Panc1 (cell line): Measurements from ENCODE around the gene GAREM2. TPM values are rescaled to one million over a fixed set of nuclear protein-coding genes. Genes with fewer than 3 reads are reported as not detected.

Source experiments
- ATAC-seq: fragments of 200-7000 bp; cut with Tn5 transposase; 2 replicates; pipeline ENCODE4 v1.9.1; 2020; ENCODE audit warnings: mild to moderate bottlenecking, moderate library complexity
- BruUV-seq: library from RNA; stranded (reverse); fragments of 400-500 nt; replicated peaks from 2 replicates; lab custom pipeline; 2021; lab: Mats Ljungman, UMichigan
- CTCF ChIA-PET: fragments of 300-600 bp; sonication (Branson Sonifier 250); formaldehyde crosslinking; loops from one replicate; lab custom pipeline; 2022; ENCODE audit warnings: antibody characterized with exemption; lab: Charles Lee
- POLR2A ChIA-PET: fragments of 300-600 bp; sonication (Branson Sonifier 250); formaldehyde crosslinking; loops from one replicate; lab custom pipeline; 2022; ENCODE audit warnings: antibody characterized with exemption; lab: Charles Lee
- DNase-seq: peaks from one replicate; pipeline ENCODE4 v3.0.0-alpha.2; 2010; ENCODE audit warnings: low read depth, low spot score
- H3K27ac ChIP-seq: 2 replicates; pipeline ENCODE4 v1.5.1; 2011; ENCODE audit warnings: mild to moderate bottlenecking, low read length, inconsistent platforms
- H3K27me3 ChIP-seq: fragments of 200-500 bp; sonication (Bioruptor generic); 2 replicates; pipeline ENCODE4 v1.6.0; 2014; ENCODE audit warnings: low read length, inconsistent platforms; ENCODE audit not compliant: control insufficient read depth, insufficient read depth
- H3K36me3 ChIP-seq: fragments of 200-500 bp; sonication (Bioruptor generic); 2 replicates; pipeline ENCODE4 v1.5.1; 2014; ENCODE audit warnings: inconsistent platforms, mild to moderate bottlenecking, low read length, moderate library complexity; ENCODE audit not compliant: control insufficient read depth, insufficient read depth
- H3K4me1 ChIP-seq: 2 replicates; pipeline ENCODE4 v1.5.1; 2011; ENCODE audit warnings: inconsistent platforms, mild to moderate bottlenecking, low read length, moderate library complexity; ENCODE audit not compliant: control insufficient read depth, insufficient read depth
- H3K4me3 ChIP-seq, 2 experiments: 2 replicates each; pipeline ENCODE4 v1.5.1; 2011 to 2012; ENCODE audit warnings: low read depth in 2 of 2, low read length in 2 of 2, mild to moderate bottlenecking in 2 of 2, inconsistent platforms in 1 of 2, moderate library complexity in 1 of 2
- H3K9me3 ChIP-seq: fragments of 200-500 bp; sonication (Bioruptor generic); 2 replicates; pipeline ENCODE4 v1.5.1; 2014; ENCODE audit warnings: low read depth, mild to moderate bottlenecking, inconsistent platforms, low read length, moderate library complexity; ENCODE audit not compliant: control insufficient read depth, insufficient read depth
- POLR2AphosphoS5 ChIP-seq: IDR thresholded peaks from 2 replicates; pipeline ENCODE4 v1.6.1; 2012; ENCODE audit warnings: mild to moderate bottlenecking, low read depth, low read length, moderate library complexity
- SIN3A ChIP-seq: IDR thresholded peaks from 2 replicates; pipeline ENCODE4 v1.6.1; 2012; ENCODE audit warnings: low read depth, mild to moderate bottlenecking, low read length, moderate library complexity, borderline replicate concordance; ENCODE audit not compliant: insufficient read depth
- TCF7L2 ChIP-seq: IDR thresholded peaks from 2 replicates; pipeline ENCODE4 v1.6.1; 2011; ENCODE audit warnings: mild to moderate bottlenecking, low read depth, low read length, inconsistent platforms
- in situ Hi-C: cut with HindIII; loops from 2 replicates; pipeline ENCODE4 v1.10.0; 2016; ENCODE audit warnings: low sequenced_read_pairs, low pct_unique_long_range_greater_than_20kb
- intact Hi-C: fragments of 100-400 bp; cut with micrococcal nuclease; formaldehyde crosslinking; loops from one replicate; pipeline ENCODE4 v1.10.0; 2022; ENCODE audit not compliant: unreplicated experiment
- total RNA-seq: library from RNA; stranded (reverse); gene quantifications from one replicate; pipeline ENCODE4 v1.2.1, GENCODE V29; 2021; ENCODE audit not compliant: unreplicated experiment
- TF ChIP-seq, protein P1 (sequence below): fragments of 450-650 bp; IDR thresholded peaks from 2 replicates; pipeline ENCODE4 v1.5.1; 2017; ENCODE audit warnings: mild to moderate bottlenecking
- TF ChIP-seq, protein P2 (sequence below), 2 experiments: IDR thresholded peaks; 2 replicates each; pipeline ENCODE4 v1.6.1; 2011 to 2012; ENCODE audit warnings: low read depth in 2 of 2, control low read depth in 1 of 2, low read length in 1 of 2, mild to moderate bottlenecking in 1 of 2, moderate library complexity in 1 of 2; ENCODE audit not compliant: insufficient read depth in 1 of 2

The GAREM2 gene
- total RNA-seq, 1 experiment from 2014 or later, result 12.4 TPM

DNA sequence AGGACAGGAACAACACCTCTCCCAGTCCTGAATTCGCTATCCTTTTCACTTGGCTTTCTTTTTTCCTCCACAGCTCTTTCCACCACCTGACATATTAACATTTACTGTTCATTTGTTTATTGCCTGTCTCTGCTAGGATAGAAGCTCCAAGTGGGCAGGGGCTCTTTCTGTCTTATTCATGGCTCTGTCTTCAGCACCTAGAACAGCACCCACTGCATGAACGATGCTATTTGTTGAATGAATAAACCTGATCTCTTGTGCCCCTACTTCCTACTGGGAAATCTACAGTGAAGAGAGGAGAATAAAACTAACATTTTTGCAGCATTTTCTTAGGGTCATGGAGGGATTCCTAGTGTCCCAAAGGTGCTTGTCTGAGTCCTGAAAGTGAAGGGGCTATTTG, 24.4 kb upstream of the GAREM2 start:
- no peak overlapping the region for H3K27ac ChIP-seq
- no peaks in the 10 kb centered on the region for H3K27me3 ChIP-seq
- DNase-seq (no peak), ATAC-seq (no peak)
- ChIA-PET POLR2A (no interaction called here), CTCF (interaction anchor here (0.8 kb wide), 1 partner anchor 198 kb away, joined by 4 read pairs; no protein-coding TSS in a partner anchor)
- no peak overlapping the region for H3K4me3 ChIP-seq
- peaks cover 10% of the 10 kb centered on the region for H3K4me1 ChIP-seq
- in situ Hi-C loops (no loop called here), intact Hi-C loops (loop anchor here (5.0 kb wide), 1 partner anchor 296 kb away; no protein-coding TSS in a partner anchor)
- no peaks in the 10 kb centered on the region for H3K9me3 ChIP-seq
- H3K36me3 ChIP-seq, result no peaks in the 10 kb centered on the region
- TF ChIP-seq, protein P1, sequence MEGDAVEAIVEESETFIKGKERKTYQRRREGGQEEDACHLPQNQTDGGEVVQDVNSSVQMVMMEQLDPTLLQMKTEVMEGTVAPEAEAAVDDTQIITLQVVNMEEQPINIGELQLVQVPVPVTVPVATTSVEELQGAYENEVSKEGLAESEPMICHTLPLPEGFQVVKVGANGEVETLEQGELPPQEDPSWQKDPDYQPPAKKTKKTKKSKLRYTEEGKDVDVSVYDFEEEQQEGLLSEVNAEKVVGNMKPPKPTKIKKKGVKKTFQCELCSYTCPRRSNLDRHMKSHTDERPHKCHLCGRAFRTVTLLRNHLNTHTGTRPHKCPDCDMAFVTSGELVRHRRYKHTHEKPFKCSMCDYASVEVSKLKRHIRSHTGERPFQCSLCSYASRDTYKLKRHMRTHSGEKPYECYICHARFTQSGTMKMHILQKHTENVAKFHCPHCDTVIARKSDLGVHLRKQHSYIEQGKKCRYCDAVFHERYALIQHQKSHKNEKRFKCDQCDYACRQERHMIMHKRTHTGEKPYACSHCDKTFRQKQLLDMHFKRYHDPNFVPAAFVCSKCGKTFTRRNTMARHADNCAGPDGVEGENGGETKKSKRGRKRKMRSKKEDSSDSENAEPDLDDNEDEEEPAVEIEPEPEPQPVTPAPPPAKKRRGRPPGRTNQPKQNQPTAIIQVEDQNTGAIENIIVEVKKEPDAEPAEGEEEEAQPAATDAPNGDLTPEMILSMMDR, result no peak
- TF ChIP-seq SIN3A (no peak), POLR2AphosphoS5 (no peak), TCF7L2 (no peak)
- TF ChIP-seq, protein P2, sequence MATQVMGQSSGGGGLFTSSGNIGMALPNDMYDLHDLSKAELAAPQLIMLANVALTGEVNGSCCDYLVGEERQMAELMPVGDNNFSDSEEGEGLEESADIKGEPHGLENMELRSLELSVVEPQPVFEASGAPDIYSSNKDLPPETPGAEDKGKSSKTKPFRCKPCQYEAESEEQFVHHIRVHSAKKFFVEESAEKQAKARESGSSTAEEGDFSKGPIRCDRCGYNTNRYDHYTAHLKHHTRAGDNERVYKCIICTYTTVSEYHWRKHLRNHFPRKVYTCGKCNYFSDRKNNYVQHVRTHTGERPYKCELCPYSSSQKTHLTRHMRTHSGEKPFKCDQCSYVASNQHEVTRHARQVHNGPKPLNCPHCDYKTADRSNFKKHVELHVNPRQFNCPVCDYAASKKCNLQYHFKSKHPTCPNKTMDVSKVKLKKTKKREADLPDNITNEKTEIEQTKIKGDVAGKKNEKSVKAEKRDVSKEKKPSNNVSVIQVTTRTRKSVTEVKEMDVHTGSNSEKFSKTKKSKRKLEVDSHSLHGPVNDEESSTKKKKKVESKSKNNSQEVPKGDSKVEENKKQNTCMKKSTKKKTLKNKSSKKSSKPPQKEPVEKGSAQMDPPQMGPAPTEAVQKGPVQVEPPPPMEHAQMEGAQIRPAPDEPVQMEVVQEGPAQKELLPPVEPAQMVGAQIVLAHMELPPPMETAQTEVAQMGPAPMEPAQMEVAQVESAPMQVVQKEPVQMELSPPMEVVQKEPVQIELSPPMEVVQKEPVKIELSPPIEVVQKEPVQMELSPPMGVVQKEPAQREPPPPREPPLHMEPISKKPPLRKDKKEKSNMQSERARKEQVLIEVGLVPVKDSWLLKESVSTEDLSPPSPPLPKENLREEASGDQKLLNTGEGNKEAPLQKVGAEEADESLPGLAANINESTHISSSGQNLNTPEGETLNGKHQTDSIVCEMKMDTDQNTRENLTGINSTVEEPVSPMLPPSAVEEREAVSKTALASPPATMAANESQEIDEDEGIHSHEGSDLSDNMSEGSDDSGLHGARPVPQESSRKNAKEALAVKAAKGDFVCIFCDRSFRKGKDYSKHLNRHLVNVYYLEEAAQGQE (IDR thresholded peaks at IDR 0.05; ENCODE audit: insufficient read depth in 1 of 2, low read depth in 2 of 2, low read length in 1 of 2), result peak; percentile 72 to 83
- no TSS peak for BruUV-seq

DNA sequence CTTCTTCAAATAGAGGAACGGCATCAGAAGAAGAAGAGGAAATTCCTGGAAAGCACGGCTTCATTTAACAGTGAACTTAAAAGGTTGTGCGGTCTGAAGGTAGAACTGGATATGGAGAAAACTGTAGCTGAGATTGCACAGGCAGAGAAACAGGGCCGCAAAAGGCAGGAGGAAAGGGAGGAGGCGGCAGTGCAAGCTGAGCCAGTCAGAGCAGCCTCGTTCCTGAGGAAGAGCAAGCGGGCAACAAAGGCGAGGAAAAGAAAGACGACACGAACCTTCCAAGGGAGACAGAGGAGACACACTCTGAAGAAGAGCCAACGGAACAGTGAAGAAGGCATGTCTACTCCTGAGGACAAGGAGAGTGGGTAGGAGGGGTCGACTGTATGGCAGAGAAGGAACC, 22.6 kb upstream of the GAREM2 start:
- Histone ChIP-seq H3K27ac (no peak overlapping the region), H3K36me3 (no peaks in the 10 kb centered on the region), H3K4me3 (no peak overlapping the region), H3K4me1 (no peaks in the 10 kb centered on the region), H3K9me3 (no peaks in the 10 kb centered on the region), H3K27me3 (no peaks in the 10 kb centered on the region)
- no peak for DNase-seq
- BruUV-seq, result no TSS peak
- TF ChIP-seq POLR2AphosphoS5, result no peak
- TF ChIP-seq, protein P2 (IDR thresholded peaks at IDR 0.05; ENCODE audit: insufficient read depth in 1 of 2, low read depth in 2 of 2, low read length in 1 of 2), result no peak
- no peak for TF ChIP-seq TCF7L2
- TF ChIP-seq, protein P1, result no peak
- TF ChIP-seq SIN3A, result no peak
- no peak for ATAC-seq
- POLR2A ChIA-PET, result interaction anchor here (0.5 kb wide), 1 partner anchor 65 kb away, joined by 4 read pairs; no protein-coding TSS in a partner anchor
- in situ Hi-C loops, result no loop called here
- intact Hi-C loops, result no loop called here
- CTCF ChIA-PET, result no interaction called here
